ENCODE data around the gene SPOPL.

GRCh38 chr2:138536302-138536701 lies 34.7 kb downstream of the SPOPL start:
- TF ChIP-seq POLR2A (IDR thresholded peaks at IDR 0.05; ENCODE audit: low read depth, low read length) (no peak), POLR2AphosphoS5 (IDR thresholded peaks at IDR 0.05; ENCODE audit: low read depth, low read length) (no peak), TAF1 (IDR thresholded peaks at IDR 0.05; ENCODE audit: borderline replicate concordance, low read depth, low read length) (no peak)

All from GM12892 (cell line).